HG03521 (cell line): ENCODE measurements around the gene PRPS1.
A peak's percentile ranks its signal among the peaks of the same experiment; 100 is the strongest.
"Not testable (repeated sequence)": the region's sequence is repeated elsewhere in the genome, so short reads cannot be mapped to it uniquely, and the experiment has no call there.

ENCODE experiments used
- ATAC-seq: cut with Tn5 transposase; IDR thresholded peaks from one replicate; pipeline ENCODE4 v1.9.1; 2021; ENCODE audit warnings: mild to moderate bottlenecking, moderate library complexity; ENCODE audit not compliant: unreplicated experiment

The PRPS1 gene

GRCh38 chrX:107673933-107674479, 45.7 kb downstream of the PRPS1 start:
- ATAC-seq: peak; percentile 94

GRCh38 chrX:107674480-107675364, 46.4 kb downstream of the PRPS1 start:
- ATAC-seq: peak; percentile 11

GRCh38 chrX:107675365-107675654, 47.0 kb downstream of the PRPS1 start:
- ATAC-seq: no peak

GRCh38 chrX:107675823-107676555, 47.7 kb downstream of the PRPS1 start:
- ATAC-seq: no peak

DNA sequence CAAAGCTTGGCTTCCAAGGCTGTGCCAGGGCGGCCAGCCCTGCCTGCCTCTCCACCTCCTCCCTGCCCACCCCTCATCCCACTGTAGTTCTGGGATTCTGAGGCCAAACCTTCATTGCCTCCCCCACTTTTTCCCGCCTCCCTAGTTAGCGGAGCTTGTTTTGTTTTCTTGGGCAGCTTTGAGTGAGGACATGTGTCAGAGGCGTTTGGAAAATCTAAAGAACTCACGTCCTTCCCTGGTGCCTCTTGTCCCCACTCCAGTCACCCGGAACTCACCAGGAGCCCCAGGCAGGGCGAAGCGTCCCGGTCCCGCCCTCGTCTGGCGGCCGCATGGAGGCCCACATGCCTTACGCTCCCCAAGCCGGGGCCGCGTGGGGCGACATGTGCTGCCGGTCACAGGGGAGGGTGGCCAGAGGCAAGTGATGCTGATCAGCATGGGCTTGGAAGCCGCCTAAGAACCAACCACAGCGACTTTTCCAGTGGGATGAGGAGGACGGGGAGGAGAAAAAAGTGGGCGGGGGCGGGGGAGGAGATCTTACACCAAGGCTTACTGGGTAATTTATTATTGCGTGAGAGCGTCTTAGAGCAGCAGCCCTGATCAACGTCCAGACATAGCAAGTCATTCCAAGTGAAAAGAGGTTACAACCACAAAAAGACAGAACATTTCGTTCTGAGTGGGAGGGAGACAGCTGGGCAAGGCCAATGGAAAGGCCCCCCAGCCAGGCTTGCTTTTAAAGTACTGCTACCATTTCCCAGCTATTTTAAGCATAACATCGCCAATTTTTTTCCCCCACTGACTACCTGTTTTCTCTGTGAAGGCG, 48.5 kb downstream of the PRPS1 start:
- no peak for ATAC-seq

DNA sequence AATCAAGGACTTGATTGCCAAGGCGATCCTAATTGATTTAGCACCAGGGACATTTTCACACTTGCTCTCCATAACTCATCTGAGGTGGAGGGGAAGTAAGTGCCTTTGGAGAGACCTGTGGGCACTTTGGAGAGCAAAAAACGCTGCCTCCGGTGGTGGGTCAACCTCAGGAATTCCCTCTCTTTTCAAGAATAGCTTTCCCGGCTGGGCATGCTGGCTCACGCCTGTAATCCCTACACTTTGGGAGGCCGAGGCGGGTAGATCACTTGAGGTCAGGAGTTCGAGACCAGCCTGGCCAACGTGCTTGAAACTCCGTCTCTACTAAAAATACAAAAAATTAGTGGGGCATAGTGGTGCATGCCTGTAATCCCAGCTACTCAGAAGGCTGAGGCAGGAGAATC, 49.2 kb downstream of the PRPS1 start:
- ATAC-seq: no peak

DNA sequence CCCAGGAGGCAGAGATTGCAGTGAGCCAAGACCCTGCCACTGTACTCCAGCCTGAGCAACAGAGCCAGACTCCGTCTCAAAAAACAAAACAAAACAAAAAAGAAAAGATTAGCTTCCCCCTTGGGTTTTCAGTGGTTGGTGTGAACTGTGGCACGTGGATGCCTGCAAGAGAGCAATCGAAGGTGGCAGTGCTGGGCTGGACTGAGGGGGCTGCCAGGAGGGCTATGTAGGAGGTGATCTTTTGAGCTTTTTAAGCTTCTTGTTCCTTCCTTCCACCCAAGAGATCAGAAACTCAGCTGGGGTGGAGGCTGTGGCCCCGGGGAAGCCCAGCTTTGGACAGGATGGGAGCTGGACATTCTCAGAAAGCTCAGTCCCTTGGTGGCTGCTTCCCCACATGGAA, 49.6 kb downstream of the PRPS1 start:
- ATAC-seq: no peak

DNA sequence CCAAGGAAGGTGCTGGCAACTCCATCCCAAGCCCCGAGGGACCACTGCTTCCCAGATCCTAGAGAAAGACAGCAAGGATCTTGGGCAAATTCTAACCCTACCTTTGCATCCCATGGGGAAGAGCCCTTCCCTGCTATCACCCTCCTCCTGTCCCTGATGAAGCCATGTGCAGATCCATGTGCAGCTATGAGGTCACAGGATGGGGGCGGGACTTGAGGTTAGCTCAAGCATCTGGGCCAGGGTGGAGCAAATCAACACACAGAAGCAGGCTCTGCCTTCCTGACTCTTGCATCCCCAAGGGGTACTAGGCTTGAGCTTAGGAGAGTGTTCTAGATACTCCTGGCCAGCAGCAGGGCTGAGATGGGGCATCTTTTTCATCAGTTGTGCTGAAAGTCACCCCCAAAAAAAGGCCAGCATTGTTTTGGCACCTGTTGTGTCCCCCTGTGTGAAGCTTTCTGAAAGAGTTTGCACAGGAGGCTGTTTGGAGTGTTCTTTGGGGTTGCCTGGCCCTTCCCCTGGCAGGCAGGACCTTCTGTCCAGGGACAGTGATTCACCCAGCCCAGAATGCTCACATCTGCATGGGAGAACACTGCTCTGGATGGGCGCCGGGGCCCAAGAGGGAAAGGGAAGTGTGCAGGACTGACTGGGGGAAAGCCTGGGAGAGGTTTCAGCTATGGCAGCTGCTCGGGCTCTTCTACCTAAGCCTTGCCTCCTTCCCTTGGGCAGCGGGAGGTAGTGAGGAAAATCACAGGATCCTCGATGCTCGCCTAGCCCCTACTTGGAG, 50.8 kb downstream of the PRPS1 start:
- ATAC-seq: no peak

- ATAC-seq: no peak
Measured at GRCh38 chrX:107682256-107682655, 53.9 kb downstream of the PRPS1 start.

DNA sequence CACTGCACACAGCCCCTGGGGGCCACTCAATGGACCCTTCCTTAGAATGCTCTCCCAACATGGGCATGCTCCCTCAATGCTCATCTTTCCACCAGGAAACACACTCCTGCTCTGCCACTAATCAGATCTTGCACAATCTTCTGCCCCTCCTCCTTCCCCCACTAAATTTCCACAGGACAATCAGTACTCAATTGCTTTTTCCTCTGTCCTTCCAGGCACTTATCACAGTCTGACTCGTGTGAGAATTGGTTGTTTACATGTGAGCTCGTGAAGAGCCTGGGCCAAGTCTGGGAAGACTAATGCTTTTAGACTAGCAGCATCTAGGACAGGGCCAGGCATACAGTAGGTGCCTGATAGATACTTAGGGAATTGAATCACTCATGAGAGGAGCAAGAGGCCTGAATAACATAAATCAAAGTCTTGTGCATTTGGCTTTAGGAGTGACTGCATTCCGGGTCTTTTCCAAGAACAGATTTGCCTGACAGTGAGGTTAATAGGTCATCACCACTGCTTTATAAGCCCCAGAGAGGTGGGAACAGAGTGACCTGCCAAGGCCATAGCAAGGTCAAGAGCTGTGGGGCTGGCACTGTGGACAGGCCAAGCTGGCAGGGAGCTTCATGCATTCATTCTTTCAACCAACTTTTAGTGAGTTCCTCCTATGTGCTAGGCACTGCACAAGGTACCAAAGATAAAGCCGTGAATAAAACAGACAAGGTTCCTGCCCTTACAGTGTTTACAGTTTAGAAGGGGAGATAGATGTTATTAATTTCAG, 55.0 kb downstream of the PRPS1 start:
- ATAC-seq: no peak

- no peak for ATAC-seq
Measured at GRCh38 chrX:107683931-107684330, 55.6 kb downstream of the PRPS1 start.

DNA sequence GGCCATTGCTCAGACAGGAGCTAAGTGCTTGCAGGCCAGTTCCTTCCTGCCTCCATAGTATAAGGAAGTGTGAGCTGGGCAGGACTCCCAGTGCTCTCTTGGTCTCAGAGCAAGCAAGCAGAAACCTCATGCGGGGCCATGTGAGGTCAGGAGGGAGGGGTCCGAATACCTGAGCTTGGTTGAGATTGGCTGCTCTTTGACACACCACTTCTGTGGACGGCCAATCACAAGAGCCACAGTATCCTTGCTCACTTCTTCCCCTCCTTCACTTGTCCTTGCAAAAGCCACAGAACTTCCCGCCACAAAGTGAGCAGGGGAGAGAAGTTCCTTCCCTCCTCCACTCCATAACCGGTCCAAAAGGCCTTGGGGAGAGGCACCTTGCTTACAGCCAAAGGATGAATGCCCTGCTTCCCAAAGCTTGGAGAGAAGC, 56.7 kb downstream of the PRPS1 start:
- peak; percentile 91 for ATAC-seq

- not testable (repeated sequence) for ATAC-seq
Measured at GRCh38 chrX:107685586-107685985, 57.3 kb downstream of the PRPS1 start.

GRCh38 chrX:107686026-107686425, 57.7 kb downstream of the PRPS1 start:
- no peak for ATAC-seq

DNA sequence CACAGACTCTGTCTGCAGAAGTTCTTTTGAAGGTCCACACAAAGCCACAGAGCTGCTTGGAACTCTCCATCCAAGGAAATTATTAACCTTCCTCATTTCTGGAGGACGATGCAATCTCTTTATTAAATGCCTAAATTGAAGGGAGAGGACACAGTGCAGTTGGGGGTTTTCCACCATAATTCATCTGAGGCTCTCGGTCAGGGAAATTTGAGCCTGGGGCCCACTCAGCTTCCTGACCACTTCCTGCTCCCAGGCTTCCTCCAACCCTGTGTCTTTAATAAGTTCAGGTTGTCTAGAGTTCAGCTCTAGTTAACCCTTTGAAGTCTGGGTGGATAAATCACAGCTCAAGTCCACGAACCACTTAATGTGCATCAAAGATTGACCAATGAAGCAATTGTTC, 58.5 kb downstream of the PRPS1 start:
- no peak for ATAC-seq

GRCh38 chrX:107687445-107687844, 59.1 kb downstream of the PRPS1 start:
- no peak for ATAC-seq

- ATAC-seq: no peak
Measured at GRCh38 chrX:107691024-107691448, 62.7 kb downstream of the PRPS1 start.

GRCh38 chrX:107699616-107700015, 71.3 kb downstream of the PRPS1 start:
- ATAC-seq: no peak

- ATAC-seq: no peak
Measured at GRCh38 chrX:107700317-107700774, 72.0 kb downstream of the PRPS1 start.
